ENCODE measurements around the gene FEM1B. TPM values are rescaled to one million over a fixed set of nuclear protein-coding genes. Genes with fewer than 3 reads are reported as not detected.

The FEM1B gene
- polyA plus RNA-seq, 2 of the 4 experiments (the other 2 are of a cell fraction), result 19.5 to 59.1 TPM

DNA sequence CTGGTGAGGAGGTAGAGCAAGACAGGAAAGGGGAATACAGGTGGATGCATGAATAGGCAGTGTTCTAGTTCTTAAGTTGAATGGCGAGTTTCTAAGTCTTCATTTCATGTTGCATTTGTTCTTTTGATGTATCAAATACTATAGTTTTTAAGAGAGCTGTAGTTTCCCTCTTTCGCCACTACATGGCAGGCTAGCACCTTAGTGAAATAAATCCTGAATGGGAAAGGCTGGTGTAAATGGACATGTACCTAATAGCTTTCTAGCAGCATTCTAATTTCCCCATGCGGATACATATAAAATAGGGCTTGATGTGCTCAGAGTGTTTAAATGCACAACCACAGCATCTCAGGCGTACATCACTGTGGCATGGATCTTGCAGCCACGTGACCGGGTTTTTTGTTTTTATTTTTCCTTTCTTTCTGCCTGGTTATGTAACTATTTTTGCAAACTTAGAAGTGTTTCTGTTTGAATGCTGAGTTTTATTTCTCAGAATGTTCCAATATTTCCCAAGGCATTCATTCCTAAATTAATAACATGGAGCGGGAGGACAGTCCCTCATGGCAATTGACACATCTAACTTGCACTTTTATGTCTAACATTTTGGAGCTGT is 24.5 kb upstream of the FEM1B start:
- no peak for TF ChIP-seq SREBF2 (IDR thresholded peaks at IDR 0.05)
- TF ChIP-seq, protein P1, sequence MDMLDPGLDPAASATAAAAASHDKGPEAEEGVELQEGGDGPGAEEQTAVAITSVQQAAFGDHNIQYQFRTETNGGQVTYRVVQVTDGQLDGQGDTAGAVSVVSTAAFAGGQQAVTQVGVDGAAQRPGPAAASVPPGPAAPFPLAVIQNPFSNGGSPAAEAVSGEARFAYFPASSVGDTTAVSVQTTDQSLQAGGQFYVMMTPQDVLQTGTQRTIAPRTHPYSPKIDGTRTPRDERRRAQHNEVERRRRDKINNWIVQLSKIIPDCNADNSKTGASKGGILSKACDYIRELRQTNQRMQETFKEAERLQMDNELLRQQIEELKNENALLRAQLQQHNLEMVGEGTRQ (IDR thresholded peaks at IDR 0.05), result peak; percentile 47; the same call in 1 of the 2 replicates
- peak; percentile 91 for TF ChIP-seq SMC3 (IDR thresholded peaks at IDR 0.05)
- TF ChIP-seq GATA3 (IDR thresholded peaks at IDR 0.05; ENCODE audit: borderline replicate concordance), result no peak
- TF ChIP-seq MAX (IDR thresholded peaks at IDR 0.05), result 0 out of 2 replicates have a peak, but pooled peaks have one; percentile 31
- TF ChIP-seq TP53 (CRISPR knock-in tag; IDR thresholded peaks at IDR 0.05), result no peak
- TF ChIP-seq, protein P2, sequence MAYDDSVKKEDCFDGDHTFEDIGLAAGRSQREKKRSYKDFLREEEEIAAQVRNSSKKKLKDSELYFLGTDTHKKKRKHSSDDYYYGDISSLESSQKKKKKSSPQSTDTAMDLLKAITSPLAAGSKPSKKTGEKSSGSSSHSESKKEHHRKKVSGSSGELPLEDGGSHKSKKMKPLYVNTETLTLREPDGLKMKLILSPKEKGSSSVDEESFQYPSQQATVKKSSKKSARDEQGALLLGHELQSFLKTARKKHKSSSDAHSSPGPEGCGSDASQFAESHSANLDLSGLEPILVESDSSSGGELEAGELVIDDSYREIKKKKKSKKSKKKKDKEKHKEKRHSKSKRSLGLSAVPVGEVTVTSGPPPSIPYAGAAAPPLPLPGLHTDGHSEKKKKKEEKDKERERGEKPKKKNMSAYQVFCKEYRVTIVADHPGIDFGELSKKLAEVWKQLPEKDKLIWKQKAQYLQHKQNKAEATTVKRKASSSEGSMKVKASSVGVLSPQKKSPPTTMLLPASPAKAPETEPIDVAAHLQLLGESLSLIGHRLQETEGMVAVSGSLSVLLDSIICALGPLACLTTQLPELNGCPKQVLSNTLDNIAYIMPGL (CRISPR knock-in tag; IDR thresholded peaks at IDR 0.05; ENCODE audit: borderline replicate concordance), result no peak
- TF ChIP-seq KDM5A (IDR thresholded peaks at IDR 0.05), result no peak
- no peak for TF ChIP-seq ZNF302 (CRISPR knock-in tag; IDR thresholded peaks at IDR 0.05)
- no peak for TF ChIP-seq JUN (IDR thresholded peaks at IDR 0.05)
- peak; percentile 96 for TF ChIP-seq CTCF (IDR thresholded peaks at IDR 0.05)
- TF ChIP-seq, protein P3, sequence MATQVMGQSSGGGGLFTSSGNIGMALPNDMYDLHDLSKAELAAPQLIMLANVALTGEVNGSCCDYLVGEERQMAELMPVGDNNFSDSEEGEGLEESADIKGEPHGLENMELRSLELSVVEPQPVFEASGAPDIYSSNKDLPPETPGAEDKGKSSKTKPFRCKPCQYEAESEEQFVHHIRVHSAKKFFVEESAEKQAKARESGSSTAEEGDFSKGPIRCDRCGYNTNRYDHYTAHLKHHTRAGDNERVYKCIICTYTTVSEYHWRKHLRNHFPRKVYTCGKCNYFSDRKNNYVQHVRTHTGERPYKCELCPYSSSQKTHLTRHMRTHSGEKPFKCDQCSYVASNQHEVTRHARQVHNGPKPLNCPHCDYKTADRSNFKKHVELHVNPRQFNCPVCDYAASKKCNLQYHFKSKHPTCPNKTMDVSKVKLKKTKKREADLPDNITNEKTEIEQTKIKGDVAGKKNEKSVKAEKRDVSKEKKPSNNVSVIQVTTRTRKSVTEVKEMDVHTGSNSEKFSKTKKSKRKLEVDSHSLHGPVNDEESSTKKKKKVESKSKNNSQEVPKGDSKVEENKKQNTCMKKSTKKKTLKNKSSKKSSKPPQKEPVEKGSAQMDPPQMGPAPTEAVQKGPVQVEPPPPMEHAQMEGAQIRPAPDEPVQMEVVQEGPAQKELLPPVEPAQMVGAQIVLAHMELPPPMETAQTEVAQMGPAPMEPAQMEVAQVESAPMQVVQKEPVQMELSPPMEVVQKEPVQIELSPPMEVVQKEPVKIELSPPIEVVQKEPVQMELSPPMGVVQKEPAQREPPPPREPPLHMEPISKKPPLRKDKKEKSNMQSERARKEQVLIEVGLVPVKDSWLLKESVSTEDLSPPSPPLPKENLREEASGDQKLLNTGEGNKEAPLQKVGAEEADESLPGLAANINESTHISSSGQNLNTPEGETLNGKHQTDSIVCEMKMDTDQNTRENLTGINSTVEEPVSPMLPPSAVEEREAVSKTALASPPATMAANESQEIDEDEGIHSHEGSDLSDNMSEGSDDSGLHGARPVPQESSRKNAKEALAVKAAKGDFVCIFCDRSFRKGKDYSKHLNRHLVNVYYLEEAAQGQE (IDR thresholded peaks at IDR 0.05), result no peak
- TF ChIP-seq CHD2 (IDR thresholded peaks at IDR 0.05; ENCODE audit: low read length, partially characterized antibody), result no peak
- TF ChIP-seq RARB (CRISPR knock-in tag; IDR thresholded peaks at IDR 0.05), result no peak
- peak; percentile 95 to 97 for TF ChIP-seq RAD21 (conservative IDR thresholded peaks at IDR 0.05 in 1 of 2, IDR thresholded peaks at IDR 0.05 in 1 of 2)
- Histone ChIP-seq H3K4me1 (peaks cover 12% of the 10 kb centered on the region; the same call in 2 of the 3 replicates), H3K9me3 (no peaks in the 10 kb centered on the region), H3K4me2 (peak overlapping the region; percentile 48), H3K4me3 (no peak overlapping the region), H3K27ac (no peak overlapping the region)
- peak; percentile 69 to 74 for ATAC-seq
- ChIA-PET POLR2A (interaction anchor here (0.7 to 1.4 kb wide), 6 partner anchors 19 to 392 kb away, joined by 3 to 35 read pairs (median 4); partner anchors contain the start of gene FEM1B), CTCF (interaction anchor here (0.6 to 9.8 kb wide), 78 partner anchors 9 to 1306 kb away, joined by 3 to 189 read pairs (median 4); partner anchors contain the start of genes FEM1B and ITGA11)
- DNase-seq (ENCODE audit: low read depth in 1 of 2, low spot score in 1 of 2), result peak; percentile 82 to 88
- WGBS (ENCODE audit: missing lambda C conversion rate), result 21% methylated on average over 7 of the region's 7 CpGs
- FAIRE-seq, result peak; percentile 95
